ENCODE data around the gene CABLES2.
A peak's percentile ranks its signal among the peaks of the same experiment; 100 is the strongest.

CABLES2 gene

DNA sequence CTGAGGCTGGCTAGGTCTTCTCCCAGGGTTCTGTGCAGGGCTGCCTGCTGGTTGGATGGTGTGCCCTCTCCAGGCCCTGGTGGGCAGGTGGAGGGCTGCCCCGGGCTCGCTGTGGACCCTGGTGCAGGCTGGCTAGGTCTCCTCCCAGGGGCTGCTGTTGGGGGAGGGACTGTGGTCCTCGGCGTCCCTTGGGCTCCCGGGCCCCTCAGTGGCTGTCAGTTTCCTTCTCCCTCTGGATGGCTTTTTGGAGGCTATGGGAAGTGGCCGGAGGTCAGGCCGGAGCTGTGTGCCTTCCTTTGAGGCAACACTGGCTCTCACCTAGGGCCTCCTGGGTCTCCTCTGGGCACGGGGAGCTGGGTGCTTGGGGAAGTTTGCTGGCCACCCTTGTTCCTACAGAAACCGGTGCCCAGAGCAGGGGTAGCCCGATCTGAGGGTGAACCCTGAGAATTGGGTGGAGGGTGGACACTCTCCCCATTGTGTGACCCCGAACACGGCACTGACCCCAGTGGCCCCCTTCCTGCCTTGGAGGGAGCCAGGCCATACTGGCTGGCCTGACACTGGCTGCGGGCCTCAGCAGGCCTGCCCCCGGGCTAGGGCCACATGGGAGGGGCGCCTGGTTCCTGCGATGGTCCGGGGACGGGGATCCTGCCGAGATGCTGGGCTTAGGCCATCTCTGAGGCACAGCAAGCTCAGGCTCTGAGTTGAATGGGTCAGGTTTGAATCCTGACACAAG lies 3.8 kb upstream of the CABLES2 start:
- ATAC-seq: no peak
- no peak for TF ChIP-seq ZNF70 (CRISPR knock-in tag; IDR thresholded peaks at IDR 0.05)
- TF ChIP-seq ZC3H10 (CRISPR knock-in tag; IDR thresholded peaks at IDR 0.05): no peak
- no peak for TF ChIP-seq CSRNP3 (CRISPR knock-in tag; IDR thresholded peaks at IDR 0.05)
- no peak for TF ChIP-seq ZNF565 (CRISPR knock-in tag; conservative IDR thresholded peaks at IDR 0.05; ENCODE audit: low read depth)
- no peak for TF ChIP-seq PATZ1 (CRISPR knock-in tag; IDR thresholded peaks at IDR 0.05; ENCODE audit: borderline replicate concordance)
- TF ChIP-seq ZFP3 (CRISPR knock-in tag; IDR thresholded peaks at IDR 0.05): no peak
- TF ChIP-seq TSHZ2 (CRISPR knock-in tag; IDR thresholded peaks at IDR 0.05): no peak

GRCh38 chr20:62409931-62410745 lies 3.1 kb upstream of the CABLES2 start:
- TF ChIP-seq OSR1 (CRISPR knock-in tag; IDR thresholded peaks at IDR 0.05): no peak
- no peak for TF ChIP-seq ZFP3 (CRISPR knock-in tag; IDR thresholded peaks at IDR 0.05)
- TF ChIP-seq GLIS3 (CRISPR knock-in tag; IDR thresholded peaks at IDR 0.05): no peak
- no peak for TF ChIP-seq CSDC2 (CRISPR knock-in tag; IDR thresholded peaks at IDR 0.05)
- TF ChIP-seq PATZ1 (CRISPR knock-in tag; IDR thresholded peaks at IDR 0.05; ENCODE audit: borderline replicate concordance): no peak
- TF ChIP-seq RARB (CRISPR knock-in tag; IDR thresholded peaks at IDR 0.05): no peak
- TF ChIP-seq, protein P1, sequence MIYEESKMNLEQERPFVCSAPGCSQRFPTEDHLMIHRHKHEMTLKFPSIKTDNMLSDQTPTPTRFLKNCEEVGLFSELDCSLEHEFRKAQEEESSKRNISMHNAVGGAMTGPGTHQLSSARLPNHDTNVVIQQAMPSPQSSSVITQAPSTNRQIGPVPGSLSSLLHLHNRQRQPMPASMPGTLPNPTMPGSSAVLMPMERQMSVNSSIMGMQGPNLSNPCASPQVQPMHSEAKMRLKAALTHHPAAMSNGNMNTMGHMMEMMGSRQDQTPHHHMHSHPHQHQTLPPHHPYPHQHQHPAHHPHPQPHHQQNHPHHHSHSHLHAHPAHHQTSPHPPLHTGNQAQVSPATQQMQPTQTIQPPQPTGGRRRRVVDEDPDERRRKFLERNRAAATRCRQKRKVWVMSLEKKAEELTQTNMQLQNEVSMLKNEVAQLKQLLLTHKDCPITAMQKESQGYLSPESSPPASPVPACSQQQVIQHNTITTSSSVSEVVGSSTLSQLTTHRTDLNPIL (CRISPR knock-in tag; IDR thresholded peaks at IDR 0.05; ENCODE audit: low read depth): no peak
- no peak for TF ChIP-seq ZNF565 (CRISPR knock-in tag; conservative IDR thresholded peaks at IDR 0.05; ENCODE audit: low read depth)
- TF ChIP-seq CSRNP3 (CRISPR knock-in tag; IDR thresholded peaks at IDR 0.05): no peak
- peak; percentile 9 for ATAC-seq

- TF ChIP-seq ESRRG (CRISPR knock-in tag; IDR thresholded peaks at IDR 0.05): no peak
- TF ChIP-seq ZC3H10 (CRISPR knock-in tag; IDR thresholded peaks at IDR 0.05): no peak
- peak; percentile 92 for TF ChIP-seq ZFP3 (CRISPR knock-in tag; IDR thresholded peaks at IDR 0.05)
- TF ChIP-seq TSHZ2 (CRISPR knock-in tag; IDR thresholded peaks at IDR 0.05): no peak
- no peak for TF ChIP-seq GLIS3 (CRISPR knock-in tag; IDR thresholded peaks at IDR 0.05)
- no peak for TF ChIP-seq TCF4 (CRISPR knock-in tag; IDR thresholded peaks at IDR 0.05; ENCODE audit: borderline replicate concordance)
- TF ChIP-seq BACH2 (CRISPR knock-in tag; IDR thresholded peaks at IDR 0.05; ENCODE audit: borderline replicate concordance): no peak
- no peak for TF ChIP-seq ZNF70 (CRISPR knock-in tag; IDR thresholded peaks at IDR 0.05)
- no peak for ATAC-seq
These were observed 2.2 kb upstream of the CABLES2 start for GRCh38 chr20:62409086-62409853.

All from SK-N-SH treated with all-trans-retinoic acid at 6 μM for 48 hours (cell line).